Activated CD4-positive, alpha-beta T cell treated with anti-CD3 and anti-CD28 coated beads, Interleukin-2, Interleukin-6, amounts not matched to agents 100 ng/mL and 50 ng/mL, durations not matched to agents 16 hours and 8 hours (primary cell): Measurements from ENCODE around the gene PPIF.

Source experiments
- DNase-seq: peaks from one replicate; pipeline ENCODE4 v3.0.0-alpha.2; 2020

PPIF gene

GRCh38 chr10:79404690-79405131 is 57.4 kb downstream of the PPIF start:
- no peak for DNase-seq
